ENCODE results near the gene XPC. TPM values are rescaled to one million over a fixed set of nuclear protein-coding genes. Genes with fewer than 3 reads are reported as not detected.

The XPC gene
- total RNA-seq, 2 donors from 2014 or later, result 33.0 to 40.0 TPM

- no peak overlapping the region for H3K27ac ChIP-seq (ENCODE audit: low read depth, low read length)
- DNase-seq, result no peak
- peaks cover 36% of the 10 kb centered on the region for H3K36me3 ChIP-seq (ENCODE audit: control insufficient read depth, insufficient read depth, low read length)
- no peaks in the 10 kb centered on the region for H3K27me3 ChIP-seq (ENCODE audit: control insufficient read depth, insufficient read depth, low read length, poor library complexity, severe bottlenecking)
- no peak overlapping the region for H3K27ac Mint-ChIP-seq
- WGBS, 2 experiments (ENCODE audit: insufficient coverage in 1 of 2, insufficient read length in 1 of 2), result 95 to 96% methylated on average over 3 to 4 of the region's 4 CpGs
- peaks cover 4% of the 10 kb centered on the region for H3K9me3 Mint-ChIP-seq
- no peak for TF ChIP-seq CTCF (conservative IDR thresholded peaks at IDR 0.05)
- no peak overlapping the region for H3K9ac ChIP-seq (ENCODE audit: extremely low read depth, low read length, poor library complexity, severe bottlenecking)
- peaks cover 63% of the 10 kb centered on the region for H3K36me3 Mint-ChIP-seq (ENCODE audit: low read depth)
- H3K4me3 ChIP-seq (ENCODE audit: low read length), result no peak overlapping the region
- peaks cover 10% of the 10 kb centered on the region for H3K4me1 Mint-ChIP-seq
- no peaks in the 10 kb centered on the region for H3K9me3 ChIP-seq (ENCODE audit: control insufficient read depth, low read length)
- H3K4me1 ChIP-seq (ENCODE audit: control insufficient read depth, insufficient read depth, low read length), result no peaks in the 10 kb centered on the region
- H3K27me3 Mint-ChIP-seq (ENCODE audit: insufficient read depth), result no peaks in the 10 kb centered on the region
- H3K4me3 Mint-ChIP-seq, result no peak overlapping the region
Observed at GRCh38 chr3:14188041-14188754, 9.8 kb upstream of the XPC start.

GRCh38 chr3:14186854-14187458 is 8.6 kb upstream of the XPC start:
- Histone ChIP-seq H3K27ac (ENCODE audit: low read depth, low read length) (no peak overlapping the region), H3K36me3 (ENCODE audit: control insufficient read depth, insufficient read depth, low read length) (peaks cover 47% of the 10 kb centered on the region), H3K9ac (ENCODE audit: extremely low read depth, low read length, poor library complexity, severe bottlenecking) (no peak overlapping the region), H3K4me1 (ENCODE audit: control insufficient read depth, insufficient read depth, low read length) (no peaks in the 10 kb centered on the region), H3K4me3 (ENCODE audit: low read length) (no peak overlapping the region), H3K27me3 (ENCODE audit: control insufficient read depth, insufficient read depth, low read length, poor library complexity, severe bottlenecking) (no peaks in the 10 kb centered on the region), H3K9me3 (ENCODE audit: control insufficient read depth, low read length) (no peaks in the 10 kb centered on the region)
- H3K36me3 Mint-ChIP-seq (ENCODE audit: low read depth), result peaks cover 72% of the 10 kb centered on the region
- TF ChIP-seq CTCF (conservative IDR thresholded peaks at IDR 0.05), result no peak
- WGBS, 2 experiments (ENCODE audit: insufficient coverage in 1 of 2, insufficient read length in 1 of 2), result 95 to 96% methylated on average over 5 of the region's 5 CpGs
- no peak overlapping the region for H3K27ac Mint-ChIP-seq
- no peak for DNase-seq
- H3K9me3 Mint-ChIP-seq, result peaks cover 4% of the 10 kb centered on the region
- H3K4me1 Mint-ChIP-seq, result peaks cover 3% of the 10 kb centered on the region
- H3K4me3 Mint-ChIP-seq, result no peak overlapping the region
- H3K27me3 Mint-ChIP-seq (ENCODE audit: insufficient read depth), result no peaks in the 10 kb centered on the region

- 90 to 93% methylated on average over 1 to 2 of the region's 2 CpGs for WGBS, 2 experiments (ENCODE audit: insufficient coverage in 1 of 2, insufficient read length in 1 of 2)
- Histone ChIP-seq H3K27ac (ENCODE audit: low read depth, low read length) (no peak overlapping the region), H3K4me3 (ENCODE audit: low read length) (no peak overlapping the region), H3K27me3 (ENCODE audit: control insufficient read depth, insufficient read depth, low read length, poor library complexity, severe bottlenecking) (no peaks in the 10 kb centered on the region), H3K9me3 (ENCODE audit: control insufficient read depth, low read length) (no peaks in the 10 kb centered on the region), H3K9ac (ENCODE audit: extremely low read depth, low read length, poor library complexity, severe bottlenecking) (no peak overlapping the region), H3K36me3 (ENCODE audit: control insufficient read depth, insufficient read depth, low read length) (peaks cover 53% of the 10 kb centered on the region), H3K4me1 (ENCODE audit: control insufficient read depth, insufficient read depth, low read length) (no peaks in the 10 kb centered on the region)
- Mint-ChIP-seq H3K27me3 (ENCODE audit: insufficient read depth) (no peaks in the 10 kb centered on the region), H3K9me3 (no peaks in the 10 kb centered on the region), H3K4me1 (peaks cover 13% of the 10 kb centered on the region), H3K27ac (no peak overlapping the region), H3K4me3 (no peak overlapping the region), H3K36me3 (ENCODE audit: low read depth) (peaks cover 47% of the 10 kb centered on the region)
- TF ChIP-seq CTCF (conservative IDR thresholded peaks at IDR 0.05), result no peak
- DNase-seq, result no peak
Observed at GRCh38 chr3:14183015-14183577, 4.7 kb upstream of the XPC start.

All from endodermal cell (in vitro differentiated cells).